ENCODE data around the gene USP28.
"Not testable (repeated sequence)": the region's sequence is repeated elsewhere in the genome, so short reads cannot be mapped to it uniquely, and the experiment has no call there.

The USP28 gene

DNA sequence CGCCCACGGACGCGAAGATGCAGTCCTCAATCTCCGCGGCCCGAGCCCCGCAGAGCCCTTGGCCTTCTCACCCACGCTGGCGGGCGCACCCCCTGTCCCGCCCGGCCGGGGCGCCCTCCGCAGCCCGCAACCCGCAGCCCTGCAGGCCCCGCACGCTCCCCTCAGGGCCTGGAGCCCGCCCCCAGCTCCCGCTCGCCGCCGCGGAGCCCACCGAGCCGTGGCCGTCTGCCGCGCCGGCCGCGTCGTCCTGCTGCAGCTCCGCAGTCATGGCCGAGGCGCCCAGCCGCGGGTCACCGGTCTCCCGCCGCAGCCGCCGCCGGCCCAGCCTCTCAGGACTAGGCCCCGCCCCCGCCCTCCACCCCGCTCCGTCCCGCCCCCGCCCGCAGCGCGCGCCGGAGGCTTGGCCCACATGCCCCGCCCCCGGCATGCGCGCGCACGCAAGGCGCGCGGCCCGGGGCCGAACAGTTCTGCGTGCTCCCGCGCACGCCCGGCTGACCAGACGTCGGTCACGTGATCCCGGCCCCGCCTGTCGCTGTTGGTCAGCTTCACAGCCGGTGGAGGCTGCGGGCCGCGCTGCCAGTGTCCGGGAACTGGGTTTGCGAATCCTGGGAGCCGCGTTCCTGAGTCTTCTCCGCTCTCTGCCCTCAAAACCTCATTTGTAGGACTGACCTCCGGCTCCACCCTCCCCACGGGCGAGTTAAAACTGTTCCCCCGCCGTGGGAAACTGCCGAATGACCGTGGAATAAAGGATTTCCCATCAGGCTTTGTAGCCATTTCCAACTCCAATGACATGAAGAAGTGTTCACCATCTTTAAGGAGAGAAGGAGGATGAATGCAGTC is at the start of gene USP28:
Gene USP28 (minus strand): TSS at position 339 of the 840 bp plus-strand sequence. CDS start 71 bp downstream, at position 268.
- DNase-seq (ENCODE audit: low read depth): peak; percentile 92

- DNase-seq (ENCODE audit: low read depth): no peak
These were observed 48.2 kb upstream of the USP28 start for GRCh38 chr11:113923572-113923971.

DNA sequence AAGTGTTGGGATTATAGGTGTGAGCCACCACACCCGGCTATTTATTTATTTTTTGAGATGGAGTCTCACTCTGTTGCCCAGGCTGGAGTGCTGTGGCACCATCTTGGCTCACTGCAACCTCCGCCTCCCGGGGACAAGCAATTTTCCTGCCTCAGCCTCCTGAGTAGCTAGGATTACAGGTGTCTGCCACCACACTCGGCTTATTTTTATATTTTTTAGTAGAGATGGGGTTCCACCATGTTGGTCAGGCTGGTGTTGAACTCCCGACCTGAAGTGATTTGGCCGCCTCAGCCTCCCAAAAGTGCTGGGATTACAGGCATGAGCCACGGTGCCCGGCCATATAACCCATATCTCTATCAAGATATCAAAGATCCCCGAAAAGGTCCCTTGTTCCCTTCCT is 36.1 kb upstream of the USP28 start:
- not testable (repeated sequence) for DNase-seq (ENCODE audit: low read depth)

GRCh38 chr11:113908098-113908497 is 32.7 kb upstream of the USP28 start:
- DNase-seq (ENCODE audit: low read depth): no peak

- no peak for DNase-seq (ENCODE audit: low read depth)
These were observed 32.3 kb upstream of the USP28 start for GRCh38 chr11:113907681-113908080.

DNA sequence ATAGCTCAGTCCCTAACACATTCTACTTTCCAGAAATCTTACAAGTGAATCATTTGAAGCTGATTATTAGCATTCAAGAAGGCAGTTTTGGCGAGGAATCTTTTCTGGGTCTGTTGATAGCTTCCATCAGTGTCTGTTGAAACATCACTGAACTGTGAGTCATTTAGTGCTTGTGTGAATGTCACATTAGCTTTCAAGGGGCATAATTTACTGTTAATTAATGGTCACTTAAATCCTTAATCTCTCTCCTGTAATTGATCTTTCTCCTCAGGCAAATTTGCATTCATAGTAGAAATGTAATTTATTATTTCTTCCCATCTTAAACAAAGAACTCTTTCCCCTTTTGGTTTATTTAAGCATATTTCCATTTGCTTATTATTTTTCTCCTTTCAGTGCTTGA is 31.8 kb upstream of the USP28 start:
- no peak for DNase-seq (ENCODE audit: low read depth)

- DNase-seq (ENCODE audit: low read depth): no peak
These were observed 31.1 kb upstream of the USP28 start for GRCh38 chr11:113906516-113906915.

- no peak for DNase-seq (ENCODE audit: low read depth)
These were observed 30.7 kb upstream of the USP28 start for GRCh38 chr11:113906038-113906437.

GRCh38 chr11:113904379-113905101 is 29.2 kb upstream of the USP28 start, which contains the start of gene HTR3B:
Gene HTR3B, plus strand, starts transcription at chr11:113904796. Its CDS starts 138 bp downstream, at chr11:113904934.
- DNase-seq (ENCODE audit: low read depth): no peak

GRCh38 chr11:113901141-113901540 is 25.8 kb upstream of the USP28 start:
- no peak for DNase-seq (ENCODE audit: low read depth)

- DNase-seq (ENCODE audit: low read depth): no peak
These were observed 20.9 kb upstream of the USP28 start for GRCh38 chr11:113896156-113896879.

GRCh38 chr11:113895367-113896155 is 20.2 kb upstream of the USP28 start:
- DNase-seq (ENCODE audit: low read depth): no peak

DNA sequence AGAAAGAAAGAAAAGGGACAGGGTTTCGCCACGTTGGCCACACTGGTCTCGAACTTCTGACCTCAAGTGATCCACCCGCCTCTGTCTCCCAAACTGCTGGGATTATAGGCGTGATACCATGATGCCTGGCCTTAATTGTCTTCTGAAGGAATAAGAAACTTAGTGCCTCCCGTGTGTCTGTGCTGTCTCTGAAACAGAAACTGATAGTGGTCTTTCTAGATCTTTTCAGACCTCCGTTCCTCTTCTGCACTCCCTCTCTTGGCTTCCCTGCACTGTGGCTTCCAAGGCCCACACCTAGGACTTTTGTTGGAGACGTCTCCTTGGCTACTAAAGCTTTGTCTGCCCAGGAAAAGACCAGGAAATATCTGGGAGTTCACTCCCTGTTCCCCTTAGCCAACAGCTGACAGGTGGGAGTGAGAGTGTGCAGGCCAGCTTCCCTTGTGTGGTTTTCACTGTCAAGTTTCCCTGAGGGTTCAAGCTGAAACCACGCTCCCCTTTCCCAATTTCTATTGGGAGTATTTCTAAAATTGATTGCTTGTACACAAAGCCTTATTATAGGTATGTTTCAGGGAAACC is 19.1 kb upstream of the USP28 start:
- no peak for DNase-seq (ENCODE audit: low read depth)

- no peak for DNase-seq (ENCODE audit: low read depth)
These were observed 13.5 kb upstream of the USP28 start for GRCh38 chr11:113888848-113889247.

- DNase-seq (ENCODE audit: low read depth): no peak
These were observed 10.5 kb upstream of the USP28 start for GRCh38 chr11:113885897-113886296.

GRCh38 chr11:113884361-113884836 is 9.0 kb upstream of the USP28 start:
- peak; percentile 15 for DNase-seq (ENCODE audit: low read depth)

DNA sequence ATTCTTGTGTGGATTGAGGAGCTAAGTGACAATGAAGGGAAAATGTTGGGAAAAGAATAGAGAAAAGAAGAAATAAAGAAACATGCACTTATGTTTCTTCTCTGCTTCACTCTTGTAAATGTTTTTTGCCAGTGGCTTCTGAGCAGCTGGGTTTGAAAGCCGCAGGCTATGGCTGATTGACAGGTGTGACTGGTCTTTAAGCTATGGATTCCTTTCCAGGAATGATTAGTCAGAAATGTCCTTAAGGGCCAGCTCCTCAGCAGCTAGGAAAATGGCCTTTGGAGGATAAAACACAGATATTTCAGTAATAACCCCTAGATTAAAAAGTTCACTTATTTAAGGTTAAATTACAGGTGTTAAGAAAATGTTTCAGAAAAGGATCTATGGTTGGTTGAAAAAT is 6.5 kb upstream of the USP28 start:
- DNase-seq (ENCODE audit: low read depth): no peak

DNA sequence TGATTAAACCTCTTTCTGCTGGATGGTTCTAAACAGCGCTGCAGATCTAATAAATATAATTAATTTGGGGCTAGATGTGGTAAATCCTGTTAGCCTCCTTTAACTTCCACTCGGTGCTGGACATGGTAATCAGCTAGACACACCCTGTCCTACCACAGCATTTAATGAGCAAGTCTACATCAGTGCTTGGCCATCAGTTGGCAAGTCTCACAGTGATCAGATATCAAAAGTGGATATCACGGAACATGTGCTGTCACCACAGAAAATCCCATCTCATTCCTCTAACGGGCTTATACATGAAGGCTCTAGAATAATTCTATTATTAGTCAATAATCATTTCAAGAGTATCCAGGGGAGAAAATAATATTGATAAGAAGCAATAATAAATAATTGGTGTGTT is 5.6 kb upstream of the USP28 start:
- no peak for DNase-seq (ENCODE audit: low read depth)

DNA sequence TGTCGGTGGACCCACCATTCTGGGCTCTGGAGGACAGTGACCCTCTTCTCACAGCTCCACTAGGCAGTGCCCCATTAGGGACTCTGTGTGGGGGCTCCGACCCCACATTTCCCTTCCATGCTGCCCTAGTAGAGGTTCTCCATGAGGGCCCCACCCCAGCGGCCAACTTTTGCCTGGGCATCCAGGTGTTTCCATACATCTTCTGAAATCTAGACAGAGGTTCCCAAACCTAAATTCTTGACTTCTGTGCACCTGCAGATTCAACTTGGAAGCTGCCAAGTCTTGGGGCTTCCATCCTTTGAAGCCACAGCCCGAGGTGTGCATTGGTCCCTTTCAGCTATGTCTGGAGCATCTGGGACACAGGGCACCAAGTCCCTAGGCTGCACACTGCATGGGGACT is 4.1 kb upstream of the USP28 start:
- DNase-seq (ENCODE audit: low read depth): not testable (repeated sequence)

DNA sequence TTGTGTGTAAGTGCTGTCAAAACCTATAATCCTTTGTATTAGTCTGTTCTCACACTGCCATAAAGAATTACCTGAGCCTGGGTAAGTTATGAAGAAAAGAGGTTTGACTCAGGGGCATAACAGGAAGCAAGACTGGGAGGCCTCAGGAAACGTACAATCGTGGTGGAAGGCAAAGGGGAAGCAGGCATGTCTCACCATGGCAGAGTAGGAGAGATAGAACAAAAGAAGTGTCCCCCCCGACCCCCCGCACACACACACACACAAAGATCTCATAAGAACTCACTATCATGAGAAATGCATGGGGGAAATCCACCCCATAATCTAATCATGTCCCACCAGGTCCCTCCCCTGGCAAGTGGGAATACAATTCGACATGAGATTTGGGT is 2.3 kb upstream of the USP28 start:
- no peak for DNase-seq (ENCODE audit: low read depth)
